GM19099 (cell line): ENCODE measurements around the gene NCAPH2.

Source experiments
- POLR2A ChIP-seq: IDR thresholded peaks from 3 replicates; pipeline ENCODE4 v1.6.1; 2011; ENCODE audit warnings: low read depth; ENCODE audit not compliant: insufficient read length; ENCODE audit errors: extremely low read depth

NCAPH2 gene

GRCh38 chr22:50571264-50572175, 63.5 kb downstream of the NCAPH2 start:
- TF ChIP-seq POLR2A, result no peak

GRCh38 chr22:50572965-50573364, 64.9 kb downstream of the NCAPH2 start:
- TF ChIP-seq POLR2A, result no peak

- TF ChIP-seq POLR2A, result no peak
These were observed 65.7 kb downstream of the NCAPH2 start for GRCh38 chr22:50573491-50574382.

GRCh38 chr22:50574383-50574755, 66.3 kb downstream of the NCAPH2 start:
- no peak for TF ChIP-seq POLR2A
